ENCODE data around the gene DYRK1A.

DNA sequence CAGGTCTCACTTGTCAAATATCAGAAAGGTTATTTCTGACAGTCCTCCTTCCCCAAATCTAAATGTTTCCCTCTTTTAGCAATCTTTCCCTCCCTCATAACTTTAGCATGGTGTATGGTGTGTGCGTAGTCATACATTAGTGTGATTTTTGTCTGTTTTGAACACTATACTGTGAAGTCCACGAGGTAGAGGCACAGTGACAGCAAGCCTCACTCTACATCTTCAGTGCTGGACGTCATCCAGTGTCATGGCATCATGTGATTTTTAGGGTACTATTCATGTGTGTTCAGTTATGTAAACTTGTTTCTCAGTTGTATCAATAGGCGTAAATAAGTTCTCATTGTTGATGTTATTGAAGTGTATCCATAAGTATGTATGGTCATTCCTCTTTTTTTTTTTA lies 39.1 kb downstream of the DYRK1A start:
- TF ChIP-seq POLR2A (IDR thresholded peaks at IDR 0.05; ENCODE audit: low read length) (no peak), GATA1 (IDR thresholded peaks at IDR 0.05; ENCODE audit: low read depth, low read length) (no peak)

Data from erythroblast (primary cell).